Measurements from ENCODE around the gene CMC1. TPM values are rescaled to one million over a fixed set of nuclear protein-coding genes. Genes with fewer than 3 reads are reported as not detected.

Gene CMC1
- polyA plus RNA-seq, 3 donors = 13.2 to 43.9 (median 40.5) TPM

DNA sequence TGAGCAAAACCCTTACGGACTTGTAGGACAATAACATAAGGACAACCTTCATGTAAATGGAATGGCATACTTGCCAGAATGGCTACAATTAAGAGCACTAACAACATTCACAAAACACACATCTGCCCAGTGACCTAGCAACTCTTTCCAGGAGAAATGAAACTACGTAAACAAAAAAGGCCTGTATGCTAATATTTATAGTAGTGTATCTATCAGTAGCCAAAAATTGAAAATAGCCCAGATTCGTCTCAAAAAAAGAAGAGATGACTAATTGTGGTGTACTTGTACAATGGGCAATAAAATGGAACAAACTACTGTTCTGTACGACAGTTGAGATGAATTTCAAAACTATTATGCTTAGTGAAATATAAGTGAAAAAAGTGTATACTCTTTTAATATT is 38.4 kb downstream of the CMC1 start:
- TF ChIP-seq CTCF (IDR thresholded peaks at IDR 0.05) = no peak
- H3K4me3 Mint-ChIP-seq = no peak overlapping the region
- intact Hi-C loops (cut with micrococcal nuclease) = no loop called here
- H4K20me1 ChIP-seq (ENCODE audit: insufficient read depth, low read length) = no peaks in the 10 kb centered on the region
- H3K4me2 ChIP-seq (replicated peaks; ENCODE audit: extremely low read depth, low read length, poor library complexity, severe bottlenecking) = no peak overlapping the region
- no CpG with 5 or more reads among the region's 4 CpGs for WGBS (ENCODE audit: insufficient coverage)
- peaks cover 0 to under 1% (median 0%) of the 10 kb centered on the region in 3 donors for H3K27me3 Mint-ChIP-seq (ENCODE audit: low read depth in 3 of 3)
- no peaks in the 10 kb centered on the region for H3K4me1 ChIP-seq (ENCODE audit: control insufficient read depth in 1 of 2, insufficient read depth in 2 of 2, low read length in 2 of 2)
- peaks cover 28 to 41% of the 10 kb centered on the region in 2 donors for H3K36me3 Mint-ChIP-seq
- no peak overlapping the region for H3K4me3 ChIP-seq (replicated peaks in 1 of 3; ENCODE audit: low read depth in 2 of 3, low read length in 3 of 3)
- H3K4me1 Mint-ChIP-seq = peaks cover 10% of the 10 kb centered on the region
- no peak overlapping the region for H3K27ac Mint-ChIP-seq
- H3K27ac ChIP-seq (ENCODE audit: low read depth in 1 of 2, low read length in 2 of 2) = no peak overlapping the region
- H3K36me3 ChIP-seq (replicated peaks in 1 of 2; ENCODE audit: control insufficient read depth in 1 of 2, insufficient read depth in 2 of 2, low read length in 2 of 2) = peaks cover 3 to 12% of the 10 kb centered on the region in 2 donors
- no peaks in the 10 kb centered on the region for H3K27me3 ChIP-seq (ENCODE audit: control insufficient read depth in 2 of 2, insufficient read depth in 2 of 2, low read length in 2 of 2)
- H3K9me3 ChIP-seq (replicated peaks in 1 of 2; ENCODE audit: control insufficient read depth in 1 of 2, insufficient read depth in 1 of 2, low read length in 2 of 2) = no peaks in the 10 kb centered on the region
- H3K9ac ChIP-seq (ENCODE audit: insufficient read depth, low read length, poor library complexity, severe bottlenecking) = no peak overlapping the region
- no peak for DNase-seq
- no peaks in the 10 kb centered on the region for H3K79me2 ChIP-seq (ENCODE audit: insufficient read depth, low read length)
- no peak overlapping the region for H2AFZ ChIP-seq (ENCODE audit: insufficient read depth, low read depth, low read length, poor library complexity, severe bottlenecking)
- peaks cover 0 to 2% (median 0%) of the 10 kb centered on the region in 7 donors for H3K9me3 Mint-ChIP-seq

- Mint-ChIP-seq H3K9me3 (peaks cover 0 to 2% (median 0%) of the 10 kb centered on the region in 7 donors), H3K27me3 (ENCODE audit: low read depth in 3 of 3) (peaks cover 0 to 1% (median 0%) of the 10 kb centered on the region in 3 donors), H3K4me3 (no peak overlapping the region), H3K4me1 (peaks cover 10% of the 10 kb centered on the region), H3K27ac (no peak overlapping the region), H3K36me3 (peaks cover 19 to 31% of the 10 kb centered on the region in 2 donors)
- Histone ChIP-seq H3K79me2 (ENCODE audit: insufficient read depth, low read length) (no peaks in the 10 kb centered on the region), H3K9ac (ENCODE audit: insufficient read depth, low read length, poor library complexity, severe bottlenecking) (no peak overlapping the region), H3K36me3 (replicated peaks in 1 of 2; ENCODE audit: control insufficient read depth in 1 of 2, insufficient read depth in 2 of 2, low read length in 2 of 2) (peaks cover 0 to 3% of the 10 kb centered on the region in 2 donors), H4K20me1 (ENCODE audit: insufficient read depth, low read length) (no peaks in the 10 kb centered on the region), H2AFZ (ENCODE audit: insufficient read depth, low read depth, low read length, poor library complexity, severe bottlenecking) (no peak overlapping the region), H3K9me3 (replicated peaks in 1 of 2; ENCODE audit: control insufficient read depth in 1 of 2, insufficient read depth in 1 of 2, low read length in 2 of 2) (no peaks in the 10 kb centered on the region), H3K27me3 (ENCODE audit: control insufficient read depth in 2 of 2, insufficient read depth in 2 of 2, low read length in 2 of 2) (no peaks in the 10 kb centered on the region), H3K27ac (ENCODE audit: low read depth in 1 of 2, low read length in 2 of 2) (no peak overlapping the region), H3K4me2 (replicated peaks; ENCODE audit: extremely low read depth, low read length, poor library complexity, severe bottlenecking) (no peak overlapping the region), H3K4me1 (ENCODE audit: control insufficient read depth in 1 of 2, insufficient read depth in 2 of 2, low read length in 2 of 2) (no peaks in the 10 kb centered on the region), H3K4me3 (replicated peaks in 1 of 3; ENCODE audit: low read depth in 2 of 3, low read length in 3 of 3) (no peak overlapping the region)
- no peak for DNase-seq
- no peak for TF ChIP-seq CTCF (IDR thresholded peaks at IDR 0.05)
- WGBS (ENCODE audit: insufficient coverage) = no CpG with 5 or more reads among the region's 3 CpGs
- intact Hi-C loops (cut with micrococcal nuclease) = no loop called here
Observed at GRCh38 chr3:28280781-28281180, 39.4 kb downstream of the CMC1 start.
